Measurements from ENCODE around the gene DMGDH. TPM values are rescaled to one million over a fixed set of nuclear protein-coding genes. Genes with fewer than 3 reads are reported as not detected.

The DMGDH gene
- total RNA-seq, 1 experiment from 2014 or later = not detected

DNA sequence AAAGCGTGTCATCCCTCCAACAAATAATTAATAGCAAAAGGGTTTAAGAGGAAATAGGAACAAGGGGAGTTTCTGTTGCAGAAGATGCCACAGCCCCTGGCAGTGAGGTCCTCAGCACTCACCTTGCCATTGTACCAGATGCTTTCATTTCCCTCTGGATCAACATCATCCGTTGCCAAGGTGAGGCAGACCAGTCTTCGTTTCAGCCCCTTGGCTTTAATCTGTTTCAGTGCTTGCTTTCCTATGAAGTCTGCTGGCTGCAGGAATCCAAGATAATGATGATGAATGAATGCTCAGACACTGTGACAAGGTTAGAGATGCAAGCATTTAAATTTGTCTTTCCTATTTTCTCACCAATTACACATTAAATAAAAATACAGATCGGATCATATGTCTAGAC, 64.3 kb downstream of the DMGDH start:
- H3K27ac ChIP-seq (ENCODE audit: insufficient read length, low read depth, low read length) = no peak overlapping the region
- Mint-ChIP-seq H3K27me3 (ENCODE audit: low read depth) (no peaks in the 10 kb centered on the region), H3K4me1 (no peaks in the 10 kb centered on the region), H3K9me3 (no peaks in the 10 kb centered on the region), H3K27ac (no peak overlapping the region), H3K4me3 (no peak overlapping the region), H3K36me3 (ENCODE audit: insufficient read depth in 1 of 3, low read depth in 3 of 3) (no peaks in the 10 kb centered on the region)
- H3K56ac ChIP-seq (ENCODE audit: insufficient read length, low read depth, low read length) = no peak overlapping the region
- H2AK5ac ChIP-seq (ENCODE audit: insufficient read length, low read length) = no peak overlapping the region
- H2BK15ac ChIP-seq (ENCODE audit: low read depth, low read length) = no peak overlapping the region
- H3K9me3 ChIP-seq (ENCODE audit: control insufficient read depth, low read depth, low read length) = no peaks in the 10 kb centered on the region
- H4K8ac ChIP-seq (replicated peaks; ENCODE audit: insufficient read length, low read depth, low read length) = no peak overlapping the region
- no peak overlapping the region for H2BK120ac ChIP-seq (ENCODE audit: low read depth, low read length, poor library complexity, severe bottlenecking)
- H2AFZ ChIP-seq (ENCODE audit: low read length) = no peak overlapping the region
- TF ChIP-seq, protein P1, sequence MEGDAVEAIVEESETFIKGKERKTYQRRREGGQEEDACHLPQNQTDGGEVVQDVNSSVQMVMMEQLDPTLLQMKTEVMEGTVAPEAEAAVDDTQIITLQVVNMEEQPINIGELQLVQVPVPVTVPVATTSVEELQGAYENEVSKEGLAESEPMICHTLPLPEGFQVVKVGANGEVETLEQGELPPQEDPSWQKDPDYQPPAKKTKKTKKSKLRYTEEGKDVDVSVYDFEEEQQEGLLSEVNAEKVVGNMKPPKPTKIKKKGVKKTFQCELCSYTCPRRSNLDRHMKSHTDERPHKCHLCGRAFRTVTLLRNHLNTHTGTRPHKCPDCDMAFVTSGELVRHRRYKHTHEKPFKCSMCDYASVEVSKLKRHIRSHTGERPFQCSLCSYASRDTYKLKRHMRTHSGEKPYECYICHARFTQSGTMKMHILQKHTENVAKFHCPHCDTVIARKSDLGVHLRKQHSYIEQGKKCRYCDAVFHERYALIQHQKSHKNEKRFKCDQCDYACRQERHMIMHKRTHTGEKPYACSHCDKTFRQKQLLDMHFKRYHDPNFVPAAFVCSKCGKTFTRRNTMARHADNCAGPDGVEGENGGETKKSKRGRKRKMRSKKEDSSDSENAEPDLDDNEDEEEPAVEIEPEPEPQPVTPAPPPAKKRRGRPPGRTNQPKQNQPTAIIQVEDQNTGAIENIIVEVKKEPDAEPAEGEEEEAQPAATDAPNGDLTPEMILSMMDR (conservative IDR thresholded peaks at IDR 0.05) = no peak
- DNase-seq = no peak
- H3K79me1 ChIP-seq (ENCODE audit: insufficient read depth, low read depth, low read length, poor library complexity, severe bottlenecking) = no peaks in the 10 kb centered on the region
- H4K5ac ChIP-seq (ENCODE audit: insufficient read length, low read depth, low read length) = no peak overlapping the region
- H2BK5ac ChIP-seq (ENCODE audit: insufficient read length, low read length) = no peak overlapping the region
- H4K20me1 ChIP-seq (ENCODE audit: control insufficient read depth, insufficient read depth, insufficient read length) = no peaks in the 10 kb centered on the region
- H3K9ac ChIP-seq (ENCODE audit: extremely low read depth, insufficient read length, low read length) = no peak overlapping the region
- no peaks in the 10 kb centered on the region for H3K23me2 ChIP-seq (ENCODE audit: insufficient read length, low read depth, low read length, poor library complexity, severe bottlenecking)
- no peak overlapping the region for H4K91ac ChIP-seq (ENCODE audit: insufficient read length, low read depth, low read length)
- no peaks in the 10 kb centered on the region for H3K27me3 ChIP-seq (ENCODE audit: insufficient read depth, low read length)
- H2BK20ac ChIP-seq (ENCODE audit: low read depth, low read length, poor library complexity, severe bottlenecking) = no peak overlapping the region
- no CpG with 5 or more reads among the region's 4 CpGs for WGBS (ENCODE audit: extremely low coverage, insufficient read length, low lambda C conversion rate)
- H3K18ac ChIP-seq (ENCODE audit: insufficient read length, low read depth, low read length) = no peak overlapping the region
- no peak overlapping the region for H3K14ac ChIP-seq (ENCODE audit: insufficient read depth, low read length)
- no peak overlapping the region for H3K4ac ChIP-seq (ENCODE audit: low read depth, low read length)
- H3K4me2 ChIP-seq (ENCODE audit: insufficient read depth, insufficient read length, low read length) = no peak overlapping the region
- H3K79me2 ChIP-seq (ENCODE audit: insufficient read depth, low read length) = no peaks in the 10 kb centered on the region
- H3K23ac ChIP-seq (ENCODE audit: insufficient read length, low read depth, low read length) = no peak overlapping the region
- H3T11ph ChIP-seq (ENCODE audit: low read length) = no peak overlapping the region
- H3K4me1 ChIP-seq (ENCODE audit: insufficient read depth, low read length) = no peaks in the 10 kb centered on the region
- H2BK12ac ChIP-seq (ENCODE audit: insufficient read length, low read depth, low read length) = no peak overlapping the region

Measured in H9 (cell line).